GM12872 (cell line): Measurements from ENCODE around the gene KANSL1.

Experiments used
- TF ChIP-seq, protein P1 (sequence below): IDR thresholded peaks from 3 replicates; pipeline ENCODE4 v1.5.1; 2011; ENCODE audit warnings: low read depth, mild to moderate bottlenecking, low read length, moderate library complexity; ENCODE audit not compliant: insufficient read depth

The KANSL1 gene

DNA sequence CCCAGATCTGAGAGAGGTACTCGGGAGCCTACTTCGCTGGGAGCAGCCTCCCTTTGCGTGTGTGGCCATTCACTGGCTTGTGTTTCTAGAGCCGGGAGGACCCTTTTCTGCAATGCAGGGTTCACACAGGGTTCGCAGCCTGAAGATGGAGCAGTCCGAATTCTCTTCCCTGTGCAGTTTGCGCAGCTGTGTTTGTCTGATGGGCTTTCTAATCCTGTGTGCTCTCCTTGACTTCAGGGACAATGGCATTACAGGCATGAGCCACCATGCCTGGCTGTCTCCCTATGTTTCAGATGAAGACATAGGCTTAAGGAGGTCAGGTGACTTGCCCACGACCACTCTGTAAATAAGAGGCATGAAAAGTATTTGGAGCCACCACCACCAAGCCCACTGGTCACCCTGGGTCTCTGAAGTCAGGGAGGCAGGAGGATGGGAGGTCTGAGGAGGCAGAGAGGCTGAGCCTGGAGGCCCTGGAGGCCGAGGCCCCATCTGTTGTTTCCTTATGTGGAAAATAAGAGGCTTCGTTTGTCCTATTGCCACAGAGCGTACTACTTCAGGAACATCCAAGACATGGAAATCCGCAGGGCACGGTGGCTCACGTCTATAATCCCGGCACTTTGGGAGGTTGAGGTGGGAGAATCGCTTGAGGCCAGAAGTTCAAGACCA lies 199.1 kb downstream of the KANSL1 start:
- TF ChIP-seq, protein P1, sequence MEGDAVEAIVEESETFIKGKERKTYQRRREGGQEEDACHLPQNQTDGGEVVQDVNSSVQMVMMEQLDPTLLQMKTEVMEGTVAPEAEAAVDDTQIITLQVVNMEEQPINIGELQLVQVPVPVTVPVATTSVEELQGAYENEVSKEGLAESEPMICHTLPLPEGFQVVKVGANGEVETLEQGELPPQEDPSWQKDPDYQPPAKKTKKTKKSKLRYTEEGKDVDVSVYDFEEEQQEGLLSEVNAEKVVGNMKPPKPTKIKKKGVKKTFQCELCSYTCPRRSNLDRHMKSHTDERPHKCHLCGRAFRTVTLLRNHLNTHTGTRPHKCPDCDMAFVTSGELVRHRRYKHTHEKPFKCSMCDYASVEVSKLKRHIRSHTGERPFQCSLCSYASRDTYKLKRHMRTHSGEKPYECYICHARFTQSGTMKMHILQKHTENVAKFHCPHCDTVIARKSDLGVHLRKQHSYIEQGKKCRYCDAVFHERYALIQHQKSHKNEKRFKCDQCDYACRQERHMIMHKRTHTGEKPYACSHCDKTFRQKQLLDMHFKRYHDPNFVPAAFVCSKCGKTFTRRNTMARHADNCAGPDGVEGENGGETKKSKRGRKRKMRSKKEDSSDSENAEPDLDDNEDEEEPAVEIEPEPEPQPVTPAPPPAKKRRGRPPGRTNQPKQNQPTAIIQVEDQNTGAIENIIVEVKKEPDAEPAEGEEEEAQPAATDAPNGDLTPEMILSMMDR: no peak

DNA sequence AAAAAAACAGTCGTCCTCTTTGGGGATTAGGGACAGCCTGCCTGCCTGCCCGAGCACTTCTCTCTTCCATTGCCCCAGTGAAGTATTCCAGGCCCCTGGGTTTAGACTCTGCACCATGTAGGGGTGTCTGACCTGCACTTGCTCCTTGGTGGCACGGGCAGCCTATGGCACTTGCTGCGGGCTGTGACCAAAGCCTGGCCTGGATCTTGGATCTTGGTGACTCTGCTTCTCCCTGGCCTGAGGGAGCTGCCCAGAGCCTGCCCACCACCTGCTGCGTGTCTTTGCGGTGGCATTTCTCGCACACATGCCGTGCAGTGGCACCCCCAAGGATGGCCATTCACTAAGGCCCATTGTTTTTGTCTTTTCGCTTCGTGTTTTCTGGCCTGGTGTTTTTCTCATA lies 200.3 kb downstream of the KANSL1 start:
- TF ChIP-seq, protein P1: no peak

DNA sequence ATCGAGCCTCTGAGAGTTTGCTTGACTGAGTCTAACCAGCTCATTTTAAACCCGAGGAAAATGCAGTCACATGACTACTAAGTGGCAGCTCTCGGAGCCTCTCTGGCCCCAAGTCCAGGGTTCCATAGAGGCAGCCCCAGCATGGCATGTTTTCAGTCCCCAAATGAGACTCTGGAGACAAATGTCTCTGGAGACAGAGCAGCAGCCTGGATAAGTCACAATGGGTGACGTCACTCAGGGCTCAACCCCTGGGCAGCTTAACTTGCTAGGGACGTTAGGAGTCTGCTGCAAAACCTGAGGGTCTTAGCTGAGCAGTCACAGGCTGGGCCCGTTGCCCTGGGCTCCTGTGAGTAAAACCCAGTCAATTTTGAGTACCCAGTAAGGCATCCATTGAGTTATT lies 201.1 kb downstream of the KANSL1 start:
- TF ChIP-seq, protein P1: no peak

- TF ChIP-seq, protein P1: no peak
Observed at GRCh38 chr17:45991341-45991740, 201.9 kb downstream of the KANSL1 start.

DNA sequence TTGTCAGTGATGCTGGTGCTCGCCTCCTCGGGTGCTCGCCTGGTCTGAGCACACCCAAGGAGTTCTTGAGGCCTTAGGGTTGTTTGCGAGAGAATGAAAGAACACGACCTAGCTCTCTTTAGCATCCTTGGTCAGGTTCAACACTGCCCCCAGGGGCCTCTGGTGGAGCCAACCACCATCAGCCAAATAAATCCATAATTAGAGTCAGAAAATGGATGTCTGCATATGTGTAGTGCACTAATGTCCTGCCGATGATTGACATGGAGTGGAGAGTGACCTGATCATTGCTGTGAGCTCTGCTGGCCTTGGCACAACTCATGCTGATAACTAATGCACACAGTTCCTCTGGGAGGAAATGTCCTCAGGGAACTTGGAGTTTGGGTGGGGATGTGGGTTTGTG lies 202.3 kb downstream of the KANSL1 start:
- TF ChIP-seq, protein P1: no peak

- TF ChIP-seq, protein P1: no peak
Observed at GRCh38 chr17:45989759-45990158, 203.5 kb downstream of the KANSL1 start.

DNA sequence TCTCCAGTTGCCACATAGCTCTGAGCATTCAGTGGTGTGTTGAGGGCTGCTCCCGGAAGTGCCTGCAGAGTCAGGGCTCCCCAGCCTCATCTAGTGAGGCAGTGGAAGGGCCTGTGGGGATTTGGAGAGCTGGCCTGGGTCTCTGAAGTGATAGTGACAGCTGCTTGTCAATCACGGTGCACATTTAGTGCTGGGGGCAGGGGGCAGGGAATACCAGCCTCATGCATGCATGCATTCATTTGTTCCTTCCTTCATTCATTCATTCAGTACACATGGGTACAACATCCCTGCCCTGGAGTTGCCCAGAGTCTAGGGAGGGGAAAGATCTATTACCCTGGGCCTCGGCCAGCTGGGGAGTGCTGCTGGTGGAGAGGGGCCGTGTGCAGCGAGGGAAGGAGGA lies 205.5 kb downstream of the KANSL1 start:
- TF ChIP-seq, protein P1: no peak
